Ecto neural progenitor cell (in vitro differentiated cells): ENCODE results near the gene ICA1L.
"Not testable (repeated sequence)": the region's sequence is repeated elsewhere in the genome, so short reads cannot be mapped to it uniquely, and the experiment has no call there.

Experiments
- DNase-seq: peaks from one replicate; pipeline ENCODE4 v3.0.0-alpha.2; 2018; ENCODE audit warnings: low spot score

Gene ICA1L

GRCh38 chr2:202871300-202872141, at the start of gene ICA1L:
TSS of gene ICA1L (minus strand) at chr2:202871766. CDS start at chr2:202829009, 42,757 bp downstream.
- DNase-seq, result peak; percentile 93

- DNase-seq, result no peak
Observed at GRCh38 chr2:202918860-202919259, 47.3 kb upstream of the ICA1L start.

- not testable (repeated sequence) for DNase-seq
Observed at GRCh38 chr2:202912342-202913201, 41.0 kb upstream of the ICA1L start.

- peak; percentile 91 for DNase-seq
Observed at GRCh38 chr2:202911512-202912341, 40.2 kb upstream of the ICA1L start, which contains the start of the genes CARF and WDR12. TSS of gene CARF (plus strand) at chr2:202912275. CDS start at chr2:202941903, 29,628 bp downstream. TSS of gene WDR12 (minus strand) at chr2:202911673. CDS start at chr2:202911476, 197 bp downstream.

GRCh38 chr2:202911203-202911511, 39.6 kb upstream of the ICA1L start:
- DNase-seq, result no peak

GRCh38 chr2:202910698-202911097, 39.1 kb upstream of the ICA1L start:
- DNase-seq, result no peak

- not testable (repeated sequence) for DNase-seq
Observed at GRCh38 chr2:202910250-202910649, 38.7 kb upstream of the ICA1L start.

- no peak for DNase-seq
Observed at GRCh38 chr2:202909394-202910192, 38.0 kb upstream of the ICA1L start.

GRCh38 chr2:202908186-202908585, 36.6 kb upstream of the ICA1L start:
- DNase-seq, result no peak

- DNase-seq, result not testable (repeated sequence)
Observed at GRCh38 chr2:202905507-202905906, 33.9 kb upstream of the ICA1L start.

GRCh38 chr2:202885190-202885589, 13.6 kb upstream of the ICA1L start:
- DNase-seq, result no peak

GRCh38 chr2:202883987-202884675, 12.6 kb upstream of the ICA1L start:
- DNase-seq, result no peak

- DNase-seq, result no peak
Observed at GRCh38 chr2:202881570-202881969, 10.0 kb upstream of the ICA1L start.

- DNase-seq, result no peak
Observed at GRCh38 chr2:202877699-202878098, 6.1 kb upstream of the ICA1L start.

- DNase-seq, result peak; percentile 67
Observed at GRCh38 chr2:202870431-202871299, 901 bp downstream of the ICA1L start.

- DNase-seq, result no peak
Observed at GRCh38 chr2:202861987-202862386, 9.6 kb downstream of the ICA1L start.

GRCh38 chr2:202858601-202859000, 13.0 kb downstream of the ICA1L start:
- no peak for DNase-seq

GRCh38 chr2:202849343-202849742, 22.2 kb downstream of the ICA1L start:
- DNase-seq, result not testable (repeated sequence)

- DNase-seq, result no peak
Observed at GRCh38 chr2:202848813-202849212, 22.8 kb downstream of the ICA1L start.
